ENCODE results near the gene TDRD1.

The TDRD1 gene

DNA sequence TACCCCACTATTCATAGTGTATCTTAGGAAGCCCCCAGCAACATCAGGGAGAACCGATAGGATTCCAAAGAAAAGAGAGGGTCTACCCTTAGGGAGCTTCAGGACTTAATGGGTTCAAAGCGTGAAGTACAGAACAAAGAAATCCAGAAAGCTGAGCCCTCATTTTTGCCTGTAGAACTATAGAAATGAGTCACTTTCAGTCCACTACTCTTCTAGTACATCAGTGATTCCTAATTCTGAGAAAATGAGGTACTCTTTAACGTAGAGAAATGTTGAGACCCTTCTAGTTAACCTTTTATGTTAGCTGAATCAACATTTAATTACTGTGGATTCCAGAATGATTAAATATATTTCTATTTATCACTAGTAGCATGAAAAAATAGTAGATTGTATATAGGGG, 1.8 kb downstream of the TDRD1 start:
- no peak overlapping the region for H3K4me3 ChIP-seq (ENCODE audit: low read depth, low read length)
- ChIA-PET POLR2A (no interaction called here), CTCF (no interaction called here)
- TF ChIP-seq, protein P1, sequence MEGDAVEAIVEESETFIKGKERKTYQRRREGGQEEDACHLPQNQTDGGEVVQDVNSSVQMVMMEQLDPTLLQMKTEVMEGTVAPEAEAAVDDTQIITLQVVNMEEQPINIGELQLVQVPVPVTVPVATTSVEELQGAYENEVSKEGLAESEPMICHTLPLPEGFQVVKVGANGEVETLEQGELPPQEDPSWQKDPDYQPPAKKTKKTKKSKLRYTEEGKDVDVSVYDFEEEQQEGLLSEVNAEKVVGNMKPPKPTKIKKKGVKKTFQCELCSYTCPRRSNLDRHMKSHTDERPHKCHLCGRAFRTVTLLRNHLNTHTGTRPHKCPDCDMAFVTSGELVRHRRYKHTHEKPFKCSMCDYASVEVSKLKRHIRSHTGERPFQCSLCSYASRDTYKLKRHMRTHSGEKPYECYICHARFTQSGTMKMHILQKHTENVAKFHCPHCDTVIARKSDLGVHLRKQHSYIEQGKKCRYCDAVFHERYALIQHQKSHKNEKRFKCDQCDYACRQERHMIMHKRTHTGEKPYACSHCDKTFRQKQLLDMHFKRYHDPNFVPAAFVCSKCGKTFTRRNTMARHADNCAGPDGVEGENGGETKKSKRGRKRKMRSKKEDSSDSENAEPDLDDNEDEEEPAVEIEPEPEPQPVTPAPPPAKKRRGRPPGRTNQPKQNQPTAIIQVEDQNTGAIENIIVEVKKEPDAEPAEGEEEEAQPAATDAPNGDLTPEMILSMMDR (IDR thresholded peaks at IDR 0.05; ENCODE audit: insufficient read depth, low read length, missing control alignments) = no peak
- no peak for DNase-seq (ENCODE audit: low read depth, low spot score)

- ChIA-PET POLR2A (no interaction called here), CTCF (no interaction called here)
- TF ChIP-seq, protein P1 (IDR thresholded peaks at IDR 0.05; ENCODE audit: insufficient read depth, low read length, missing control alignments) = no peak
- H3K4me3 ChIP-seq (ENCODE audit: low read depth, low read length) = no peak overlapping the region
- no peak for DNase-seq (ENCODE audit: low read depth, low spot score)
Measured at GRCh38 chr10:114181971-114182370, 2.8 kb downstream of the TDRD1 start.

- no peak overlapping the region for H3K4me3 ChIP-seq (ENCODE audit: low read depth, low read length)
- DNase-seq (ENCODE audit: low read depth, low spot score) = no peak
- POLR2A ChIA-PET = no interaction called here
- CTCF ChIA-PET = no interaction called here
- TF ChIP-seq, protein P1 (IDR thresholded peaks at IDR 0.05; ENCODE audit: insufficient read depth, low read length, missing control alignments) = no peak
Measured at GRCh38 chr10:114183563-114183962, 4.4 kb downstream of the TDRD1 start.

DNA sequence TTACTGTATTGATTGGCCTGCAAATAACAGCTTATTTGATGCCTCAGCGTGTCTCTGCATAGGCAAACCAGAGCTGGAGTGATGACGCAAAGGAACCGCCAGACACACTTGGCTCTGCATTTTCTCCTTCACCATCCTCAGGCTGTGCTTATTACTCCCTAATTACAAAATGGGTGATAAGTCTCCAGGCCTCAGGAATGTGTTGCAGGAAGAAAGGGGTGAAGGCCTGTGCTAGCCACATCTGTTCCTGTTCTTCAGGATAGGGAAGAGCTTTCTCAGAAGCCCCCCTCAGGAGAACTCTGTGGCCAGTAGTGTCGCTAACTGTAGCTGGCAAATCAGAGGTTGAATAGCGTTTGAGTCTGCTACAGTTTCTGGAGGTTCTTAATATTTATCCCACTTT, 5.1 kb downstream of the TDRD1 start:
- H3K4me3 ChIP-seq (ENCODE audit: low read depth, low read length) = no peak overlapping the region
- ChIA-PET POLR2A (no interaction called here), CTCF (no interaction called here)
- no peak for DNase-seq (ENCODE audit: low read depth, low spot score)
- TF ChIP-seq, protein P1 (IDR thresholded peaks at IDR 0.05; ENCODE audit: insufficient read depth, low read length, missing control alignments) = no peak

GRCh38 chr10:114188001-114188400, 8.8 kb downstream of the TDRD1 start:
- ChIA-PET CTCF (interaction anchor here (1.0 kb wide), 1 partner anchor 16 kb away, joined by 3 read pairs; no protein-coding TSS in a partner anchor), POLR2A (interaction anchor here (0.7 kb wide), 1 partner anchor 40 kb away, joined by 3 read pairs; no protein-coding TSS in a partner anchor)
- TF ChIP-seq, protein P1 (IDR thresholded peaks at IDR 0.05; ENCODE audit: insufficient read depth, low read length, missing control alignments) = no peak
- H3K4me3 ChIP-seq (ENCODE audit: low read depth, low read length) = no peak overlapping the region
- no peak for DNase-seq (ENCODE audit: low read depth, low spot score)

GRCh38 chr10:114188900-114189299, 9.7 kb downstream of the TDRD1 start:
- TF ChIP-seq, protein P1 (IDR thresholded peaks at IDR 0.05; ENCODE audit: insufficient read depth, low read length, missing control alignments) = no peak
- H3K4me3 ChIP-seq (ENCODE audit: low read depth, low read length) = no peak overlapping the region
- no peak for DNase-seq (ENCODE audit: low read depth, low spot score)
- ChIA-PET POLR2A (no interaction called here), CTCF (no interaction called here)

All from AG04449 (cell line).